Measurements from ENCODE around the gene DLGAP3.

Gene DLGAP3

DNA sequence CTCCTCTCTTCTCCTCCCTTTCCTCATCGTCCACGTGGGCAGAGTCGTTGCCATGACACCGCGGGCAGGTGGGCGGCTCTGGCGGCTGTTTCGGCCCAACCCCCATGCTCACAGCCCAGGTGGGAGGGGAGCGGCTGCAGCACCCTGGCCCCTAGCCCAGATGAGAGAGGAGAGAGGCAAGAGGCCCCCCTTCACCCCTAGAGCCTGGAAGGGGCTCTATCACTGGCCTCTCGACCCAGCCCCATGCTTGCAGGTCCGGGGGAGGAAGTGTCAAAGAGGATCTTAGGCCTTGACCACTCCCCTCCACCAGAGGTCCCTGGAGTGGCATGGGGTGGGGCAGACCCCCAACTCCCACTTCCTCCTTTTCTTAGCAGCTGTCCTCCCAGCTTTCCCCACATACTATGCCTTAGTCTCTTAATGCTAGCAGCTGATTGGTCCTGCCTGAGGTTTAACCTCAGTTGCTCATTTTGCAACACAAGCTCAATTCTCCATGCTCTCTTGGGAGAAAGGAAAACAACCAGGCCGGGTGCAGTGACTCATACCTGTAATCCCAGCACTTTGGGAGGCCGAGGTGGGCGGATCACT lies 10.4 kb downstream of the DLGAP3 start:
- TF ChIP-seq, protein P1, sequence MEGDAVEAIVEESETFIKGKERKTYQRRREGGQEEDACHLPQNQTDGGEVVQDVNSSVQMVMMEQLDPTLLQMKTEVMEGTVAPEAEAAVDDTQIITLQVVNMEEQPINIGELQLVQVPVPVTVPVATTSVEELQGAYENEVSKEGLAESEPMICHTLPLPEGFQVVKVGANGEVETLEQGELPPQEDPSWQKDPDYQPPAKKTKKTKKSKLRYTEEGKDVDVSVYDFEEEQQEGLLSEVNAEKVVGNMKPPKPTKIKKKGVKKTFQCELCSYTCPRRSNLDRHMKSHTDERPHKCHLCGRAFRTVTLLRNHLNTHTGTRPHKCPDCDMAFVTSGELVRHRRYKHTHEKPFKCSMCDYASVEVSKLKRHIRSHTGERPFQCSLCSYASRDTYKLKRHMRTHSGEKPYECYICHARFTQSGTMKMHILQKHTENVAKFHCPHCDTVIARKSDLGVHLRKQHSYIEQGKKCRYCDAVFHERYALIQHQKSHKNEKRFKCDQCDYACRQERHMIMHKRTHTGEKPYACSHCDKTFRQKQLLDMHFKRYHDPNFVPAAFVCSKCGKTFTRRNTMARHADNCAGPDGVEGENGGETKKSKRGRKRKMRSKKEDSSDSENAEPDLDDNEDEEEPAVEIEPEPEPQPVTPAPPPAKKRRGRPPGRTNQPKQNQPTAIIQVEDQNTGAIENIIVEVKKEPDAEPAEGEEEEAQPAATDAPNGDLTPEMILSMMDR (conservative IDR thresholded peaks at IDR 0.05; ENCODE audit: low read length), result no peak
- no peak for DNase-seq (ENCODE audit: low read depth)
- no peak overlapping the region for H3K4me3 ChIP-seq (ENCODE audit: low read length)

DNA sequence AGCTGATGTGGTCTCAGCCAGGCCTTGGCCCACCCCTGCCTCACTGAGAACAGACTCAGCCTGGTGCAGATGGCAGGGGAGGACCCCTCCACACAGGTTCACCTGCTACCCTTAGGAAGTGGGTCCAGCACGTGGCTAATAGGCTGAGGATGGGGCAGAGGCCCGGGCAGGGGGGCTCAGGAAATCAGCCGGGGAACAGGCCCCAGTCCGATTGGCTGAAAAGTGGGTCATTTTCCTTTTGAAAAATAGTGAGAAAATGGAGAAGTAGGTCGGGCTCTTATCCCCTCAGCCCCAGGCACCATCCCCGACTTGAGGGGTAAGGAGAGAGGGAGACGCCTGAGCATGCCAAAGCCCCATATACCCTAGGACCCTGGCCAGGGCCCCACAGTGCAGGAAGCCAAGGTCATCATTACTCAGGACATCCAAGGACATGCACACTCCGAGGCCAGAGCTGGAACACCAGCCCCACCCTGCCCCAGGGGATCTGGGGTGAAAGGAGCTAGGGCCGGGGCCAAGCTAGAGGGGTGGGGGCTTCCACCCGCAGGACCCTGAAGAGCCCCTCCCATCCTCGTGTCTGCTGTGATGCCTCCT lies 11.0 kb downstream of the DLGAP3 start:
- DNase-seq (ENCODE audit: low read depth), result no peak
- H3K4me3 ChIP-seq (ENCODE audit: low read length), result no peak overlapping the region
- TF ChIP-seq, protein P1 (conservative IDR thresholded peaks at IDR 0.05; ENCODE audit: low read length), result no peak

DNA sequence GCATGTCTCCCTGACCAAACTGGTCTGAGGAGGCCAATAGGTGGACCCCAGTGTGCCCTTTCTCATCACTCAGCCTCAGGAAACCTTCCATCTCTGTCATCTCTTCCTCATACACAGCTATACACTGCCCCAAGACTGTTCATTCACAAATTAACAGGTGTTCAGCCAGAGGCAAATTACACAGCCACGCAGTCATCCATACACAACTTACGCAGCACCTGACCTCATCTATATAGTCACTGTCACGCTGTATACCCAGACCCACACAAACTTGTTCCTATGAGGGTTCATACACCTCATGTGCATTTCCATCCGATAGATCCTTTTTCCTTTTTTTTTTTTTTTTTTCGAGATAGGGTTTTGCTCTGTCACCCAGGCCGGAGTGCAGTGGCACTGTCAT lies 12.4 kb downstream of the DLGAP3 start:
- no peak overlapping the region for H3K4me3 ChIP-seq (ENCODE audit: low read length)
- no peak for DNase-seq (ENCODE audit: low read depth)
- TF ChIP-seq, protein P1 (conservative IDR thresholded peaks at IDR 0.05; ENCODE audit: low read length), result no peak

DNA sequence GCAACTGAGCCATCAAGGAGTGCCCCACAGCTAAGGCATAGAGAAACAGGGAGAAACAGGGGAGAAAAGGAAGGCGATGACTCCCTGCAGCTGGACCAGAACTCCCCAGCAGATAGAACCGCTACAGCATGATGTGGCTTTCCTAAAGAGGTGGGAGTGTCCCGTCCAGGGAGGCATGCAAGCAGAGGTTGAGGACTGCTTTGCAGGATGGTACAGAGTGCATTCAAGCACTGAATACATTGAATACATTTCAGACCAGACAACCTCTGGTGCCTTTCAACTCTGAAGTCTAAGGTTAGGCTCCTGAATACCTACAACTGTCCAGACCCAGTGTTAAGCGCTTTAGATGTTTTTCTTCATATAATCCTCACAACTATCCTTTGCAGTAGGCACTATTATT lies 13.3 kb downstream of the DLGAP3 start:
- TF ChIP-seq, protein P1 (conservative IDR thresholded peaks at IDR 0.05; ENCODE audit: low read length), result no peak
- no peak for DNase-seq (ENCODE audit: low read depth)
- no peak overlapping the region for H3K4me3 ChIP-seq (ENCODE audit: low read length)

DNA sequence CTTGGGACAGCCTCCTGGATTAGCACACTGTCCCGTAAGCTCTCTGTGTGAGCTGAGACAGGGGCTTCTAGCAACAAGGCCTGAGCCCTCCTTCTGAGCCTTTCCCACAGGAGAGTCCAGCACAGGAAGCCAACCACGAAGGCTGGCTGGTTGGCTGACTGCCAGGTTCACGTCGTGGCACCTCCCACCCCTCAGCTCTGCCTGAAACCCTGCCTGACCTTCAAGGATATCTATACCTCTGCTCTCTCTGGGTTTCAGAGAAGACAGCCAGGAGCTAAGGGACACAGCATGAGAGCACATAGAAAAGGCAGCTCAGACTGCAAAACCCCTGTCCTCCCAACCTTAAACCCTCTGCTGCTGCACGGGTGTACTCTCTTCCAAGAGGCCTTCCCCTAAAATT lies 13.9 kb downstream of the DLGAP3 start:
- DNase-seq (ENCODE audit: low read depth), result no peak
- no peak overlapping the region for H3K4me3 ChIP-seq (ENCODE audit: low read length)

DNA sequence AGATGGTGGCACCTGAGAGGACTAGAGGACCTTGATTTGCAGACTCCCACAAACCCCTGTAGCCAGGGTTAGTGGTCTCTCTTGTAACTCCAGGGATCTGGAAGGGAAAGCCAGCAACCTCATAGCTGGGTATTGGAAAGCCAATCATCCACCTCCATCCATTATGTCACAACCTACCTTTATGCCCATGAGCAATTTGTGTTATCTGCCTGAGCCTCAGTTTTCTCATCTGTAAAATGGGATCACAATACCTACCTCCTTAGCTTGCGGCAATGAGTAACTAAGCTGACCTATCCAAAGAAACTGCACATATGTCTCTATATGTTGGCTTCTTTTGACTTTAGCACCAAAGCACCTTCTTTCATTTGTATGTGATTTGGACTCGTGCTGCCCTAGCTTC lies 14.5 kb downstream of the DLGAP3 start:
- DNase-seq (ENCODE audit: low read depth), result no peak
- TF ChIP-seq, protein P1 (conservative IDR thresholded peaks at IDR 0.05; ENCODE audit: low read length), result no peak
- H3K4me3 ChIP-seq (ENCODE audit: low read length), result no peak overlapping the region

More for the DNA sequence above, 13.9 kb downstream of the DLGAP3 start:
- TF ChIP-seq, protein P1 (conservative IDR thresholded peaks at IDR 0.05; ENCODE audit: low read length), result no peak

DNA sequence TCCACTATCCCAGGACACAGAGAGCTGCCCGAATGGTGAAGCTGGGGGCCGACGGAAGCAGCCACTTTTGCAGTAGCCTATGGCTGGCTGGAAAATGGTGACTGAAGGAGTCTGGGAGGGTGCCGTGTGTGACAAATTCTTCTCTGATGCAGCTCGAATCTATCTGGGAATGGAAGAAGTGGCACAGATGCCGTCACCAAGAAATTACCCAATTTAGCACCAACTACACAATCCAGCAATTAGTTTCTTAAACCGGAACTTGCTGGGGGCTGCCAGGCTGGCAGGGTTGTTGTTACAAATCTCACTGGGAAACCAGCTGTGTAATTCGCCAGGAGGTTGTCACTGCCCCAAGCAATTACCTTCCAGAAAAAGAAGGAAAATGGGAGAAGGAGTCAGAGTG lies 18.0 kb downstream of the DLGAP3 start:
- H3K4me3 ChIP-seq (ENCODE audit: low read length), result no peak overlapping the region
- TF ChIP-seq, protein P1 (conservative IDR thresholded peaks at IDR 0.05; ENCODE audit: low read length), result no peak
- no peak for DNase-seq (ENCODE audit: low read depth)

Measured in AG10803 (cell line).